PC-9 (cell line): ENCODE measurements around the gene TAF3. TPM values are rescaled to one million over a fixed set of nuclear protein-coding genes. Genes with fewer than 3 reads are reported as not detected.

Experiments
- BruUV-seq: library from RNA; stranded (reverse); fragments of 400-500 nt; replicated peaks from 2 replicates; lab custom pipeline; 2021; lab: Mats Ljungman, UMichigan
- CTCF ChIA-PET: fragments of 300-600 bp; sonication (Branson Sonifier 250); formaldehyde crosslinking; loops from one replicate; lab custom pipeline; 2022; ENCODE audit warnings: antibody characterized with exemption; lab: Charles Lee
- POLR2A ChIA-PET: fragments of 300-600 bp; sonication (Branson Sonifier 250); formaldehyde crosslinking; loops from one replicate; lab custom pipeline; 2022; ENCODE audit warnings: antibody characterized with exemption; ENCODE audit not compliant: unreplicated experiment; lab: Charles Lee
- DNase-seq, 2 experiments: peaks; one replicate each; pipeline versions ENCODE4 v3.0.0 to v3.0.0-alpha.2; 2015 to 2022; ENCODE audit warnings: mixed read lengths in 1 of 2
- H2AFZ ChIP-seq: fragments of 200-600 bp; sonication (generic); 2 replicates; pipeline ENCODE4 v1.8.1; 2017; ENCODE audit warnings: antibody characterized with exemption
- H3F3A ChIP-seq: fragments of 200-600 bp; sonication (generic); 2 replicates; pipeline ENCODE4 v1.8.1; 2017; ENCODE audit warnings: antibody characterized with exemption, mild to moderate bottlenecking, low read depth; ENCODE audit not compliant: insufficient read depth
- H3K27ac ChIP-seq: fragments of 200-600 bp; sonication (generic); 2 replicates; pipeline ENCODE4 v1.6.1; 2016; ENCODE audit warnings: mixed run types
- H3K27me3 ChIP-seq: fragments of 200-600 bp; sonication (generic); 2 replicates; pipeline ENCODE4 v1.6.1; 2016; ENCODE audit warnings: low read depth, mixed run types; ENCODE audit not compliant: insufficient read depth
- H3K36me3 ChIP-seq: fragments of 200-600 bp; sonication (generic); 2 replicates; pipeline ENCODE4 v1.6.1; 2016; ENCODE audit warnings: low read depth, mixed run types
- H3K4me1 ChIP-seq: fragments of 200-600 bp; sonication (generic); replicated peaks from 2 replicates; pipeline ENCODE4 v1.6.1; 2016; ENCODE audit warnings: mixed run types; ENCODE audit not compliant: insufficient read depth
- H3K4me2 ChIP-seq: fragments of 200-600 bp; sonication (generic); 2 replicates; pipeline ENCODE4 v1.6.1; 2017; ENCODE audit warnings: mixed run types
- H3K4me3 ChIP-seq: fragments of 200-600 bp; sonication (generic); 2 replicates; pipeline ENCODE4 v1.6.1; 2016; ENCODE audit warnings: mixed run types
- H3K79me2 ChIP-seq: fragments of 200-600 bp; sonication (generic); 2 replicates; pipeline ENCODE4 v1.6.1; 2017; ENCODE audit warnings: low read depth, mixed run types
- H3K9me2 ChIP-seq: fragments of 200-600 bp; sonication (generic); 2 replicates; pipeline ENCODE4 v1.8.1; 2017; ENCODE audit warnings: mild to moderate bottlenecking; ENCODE audit not compliant: insufficient read depth
- H3K9me3 ChIP-seq: fragments of 200-600 bp; sonication (generic); 2 replicates; pipeline ENCODE4 v1.8.1; 2016; ENCODE audit warnings: low read depth; ENCODE audit not compliant: insufficient read depth
- H4K20me1 ChIP-seq: fragments of 200-600 bp; sonication (generic); 2 replicates; pipeline ENCODE4 v1.8.1; 2017; ENCODE audit not compliant: insufficient read depth
- EZH2 ChIP-seq: fragments of 200-600 bp; sonication (generic); IDR thresholded peaks from 2 replicates; pipeline ENCODE4 v1.8.0; 2017; ENCODE audit warnings: antibody characterized with exemption, low read depth
- intact Hi-C: fragments of 100-400 bp; cut with micrococcal nuclease; formaldehyde crosslinking; loops from one replicate; pipeline ENCODE4 v1.10.0; 2022; ENCODE audit not compliant: unreplicated experiment
- total RNA-seq: library from RNA; stranded (reverse); gene quantifications from 2 replicates; pipeline ENCODE4 v1.2.3, GENCODE V29; 2021
- TF ChIP-seq, protein P1 (sequence below): fragments of 200-600 bp; sonication (generic); conservative IDR thresholded peaks from 2 replicates; pipeline ENCODE4 v1.6.1; 2017; ENCODE audit warnings: mixed run types, antibody characterized with exemption, mild to moderate bottlenecking, moderate library complexity

Gene TAF3
- total RNA-seq, 1 experiment from 2014 or later, result 7.7 TPM

DNA sequence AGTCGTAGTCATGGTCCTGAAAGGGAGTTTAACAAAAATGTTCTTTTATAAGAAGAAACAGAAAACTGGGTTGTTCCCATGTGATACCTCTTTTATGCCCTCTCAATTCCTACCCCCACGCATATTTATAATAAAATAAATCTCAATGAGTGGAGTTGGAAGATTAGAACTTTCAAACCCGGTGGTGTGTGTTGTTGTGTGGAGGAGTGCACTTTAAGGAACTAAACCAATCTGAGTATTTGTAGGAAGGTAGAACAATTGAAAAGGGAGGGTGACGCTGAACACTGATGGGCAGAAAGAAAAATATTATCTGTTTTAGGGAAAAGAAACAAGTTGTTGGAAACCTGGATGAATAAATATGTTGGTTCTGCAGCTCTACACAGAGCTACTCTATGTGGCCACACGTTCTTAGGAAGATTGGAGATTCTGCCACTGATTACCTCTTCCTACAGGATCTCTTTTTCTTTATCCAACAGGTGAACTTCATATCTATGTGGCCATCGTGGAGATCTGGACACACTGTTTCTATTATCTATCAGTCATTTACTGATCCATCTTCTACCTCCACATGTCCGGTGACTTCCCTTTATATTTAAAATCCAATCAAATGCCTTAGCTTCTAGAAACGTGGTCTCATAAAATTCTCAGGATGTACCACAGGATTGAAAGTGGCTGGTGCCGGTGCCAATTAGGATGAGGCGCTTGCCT lies 223.1 kb downstream of the TAF3 start:
- DNase-seq, result no peak
- Histone ChIP-seq H3K27ac (no peak overlapping the region), H3K4me1 (no peaks in the 10 kb centered on the region), H3K4me3 (no peak overlapping the region), H3F3A (no peaks in the 10 kb centered on the region), H3K27me3 (no peaks in the 10 kb centered on the region), H2AFZ (no peak overlapping the region), H3K9me3 (no peaks in the 10 kb centered on the region), H3K79me2 (no peaks in the 10 kb centered on the region; the same call in 1 of the 2 replicates), H3K9me2 (no peaks in the 10 kb centered on the region), H3K36me3 (no peaks in the 10 kb centered on the region), H3K4me2 (no peak overlapping the region), H4K20me1 (no peaks in the 10 kb centered on the region)
- POLR2A ChIA-PET, result no interaction called here
- intact Hi-C loops, result loop anchor here (10.0 kb wide), 1 partner anchor 1263 kb away; no protein-coding TSS in a partner anchor
- no TSS peak for BruUV-seq
- TF ChIP-seq, protein P1, sequence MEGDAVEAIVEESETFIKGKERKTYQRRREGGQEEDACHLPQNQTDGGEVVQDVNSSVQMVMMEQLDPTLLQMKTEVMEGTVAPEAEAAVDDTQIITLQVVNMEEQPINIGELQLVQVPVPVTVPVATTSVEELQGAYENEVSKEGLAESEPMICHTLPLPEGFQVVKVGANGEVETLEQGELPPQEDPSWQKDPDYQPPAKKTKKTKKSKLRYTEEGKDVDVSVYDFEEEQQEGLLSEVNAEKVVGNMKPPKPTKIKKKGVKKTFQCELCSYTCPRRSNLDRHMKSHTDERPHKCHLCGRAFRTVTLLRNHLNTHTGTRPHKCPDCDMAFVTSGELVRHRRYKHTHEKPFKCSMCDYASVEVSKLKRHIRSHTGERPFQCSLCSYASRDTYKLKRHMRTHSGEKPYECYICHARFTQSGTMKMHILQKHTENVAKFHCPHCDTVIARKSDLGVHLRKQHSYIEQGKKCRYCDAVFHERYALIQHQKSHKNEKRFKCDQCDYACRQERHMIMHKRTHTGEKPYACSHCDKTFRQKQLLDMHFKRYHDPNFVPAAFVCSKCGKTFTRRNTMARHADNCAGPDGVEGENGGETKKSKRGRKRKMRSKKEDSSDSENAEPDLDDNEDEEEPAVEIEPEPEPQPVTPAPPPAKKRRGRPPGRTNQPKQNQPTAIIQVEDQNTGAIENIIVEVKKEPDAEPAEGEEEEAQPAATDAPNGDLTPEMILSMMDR, result no peak
- TF ChIP-seq EZH2, result no peak
- CTCF ChIA-PET, result no interaction called here

DNA sequence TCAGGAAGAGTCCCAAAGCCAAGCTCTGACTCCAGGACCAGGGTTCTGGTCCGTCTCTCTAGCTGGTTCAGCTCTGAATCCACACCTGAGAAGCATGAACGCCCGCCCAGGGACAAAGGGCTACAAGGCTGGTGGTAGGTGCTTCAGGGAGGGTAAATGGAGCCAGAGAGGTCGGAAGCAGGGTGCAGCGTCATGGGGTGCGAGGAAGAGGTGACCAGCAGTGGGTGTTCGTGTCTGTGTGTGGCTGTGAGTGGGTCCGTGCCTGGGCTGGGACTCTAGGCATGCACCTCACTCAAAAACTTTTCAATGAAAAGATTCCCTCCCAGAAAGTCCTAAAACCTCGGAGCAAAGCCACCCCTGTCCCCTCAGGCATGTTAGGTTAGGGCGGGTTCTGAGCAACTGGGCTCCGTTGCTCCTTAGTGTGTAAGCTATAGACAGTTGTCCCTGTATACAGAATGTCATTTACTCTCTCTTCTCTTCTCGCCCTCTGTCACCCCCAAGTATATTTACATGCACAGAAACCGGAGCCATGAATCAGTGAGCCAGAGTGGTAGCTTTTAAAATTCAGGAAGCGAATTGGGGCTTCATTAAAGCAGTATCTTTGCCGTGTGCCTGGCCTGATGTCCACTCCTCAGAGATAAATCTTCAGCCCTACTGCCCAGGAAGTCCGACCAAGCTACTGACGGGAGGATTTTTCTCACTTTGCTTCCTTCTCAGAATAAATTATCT lies 223.9 kb downstream of the TAF3 start:
- Histone ChIP-seq H3K9me2 (no peaks in the 10 kb centered on the region), H2AFZ (no peak overlapping the region), H3K27ac (no peak overlapping the region), H3K79me2 (peaks cover 4% of the 10 kb centered on the region; the same call in 1 of the 2 replicates), H3K27me3 (no peaks in the 10 kb centered on the region), H3K4me1 (no peaks in the 10 kb centered on the region), H3K36me3 (no peaks in the 10 kb centered on the region), H3K4me2 (no peak overlapping the region), H3K4me3 (no peak overlapping the region), H3F3A (no peaks in the 10 kb centered on the region), H4K20me1 (no peaks in the 10 kb centered on the region), H3K9me3 (no peaks in the 10 kb centered on the region)
- CTCF ChIA-PET, result no interaction called here
- POLR2A ChIA-PET, result no interaction called here
- no TSS peak for BruUV-seq
- DNase-seq, result no peak
- intact Hi-C loops, result loop anchor here (10.0 kb wide), 1 partner anchor 1263 kb away; no protein-coding TSS in a partner anchor
- TF ChIP-seq, protein P1, result no peak
- no peak for TF ChIP-seq EZH2

DNA sequence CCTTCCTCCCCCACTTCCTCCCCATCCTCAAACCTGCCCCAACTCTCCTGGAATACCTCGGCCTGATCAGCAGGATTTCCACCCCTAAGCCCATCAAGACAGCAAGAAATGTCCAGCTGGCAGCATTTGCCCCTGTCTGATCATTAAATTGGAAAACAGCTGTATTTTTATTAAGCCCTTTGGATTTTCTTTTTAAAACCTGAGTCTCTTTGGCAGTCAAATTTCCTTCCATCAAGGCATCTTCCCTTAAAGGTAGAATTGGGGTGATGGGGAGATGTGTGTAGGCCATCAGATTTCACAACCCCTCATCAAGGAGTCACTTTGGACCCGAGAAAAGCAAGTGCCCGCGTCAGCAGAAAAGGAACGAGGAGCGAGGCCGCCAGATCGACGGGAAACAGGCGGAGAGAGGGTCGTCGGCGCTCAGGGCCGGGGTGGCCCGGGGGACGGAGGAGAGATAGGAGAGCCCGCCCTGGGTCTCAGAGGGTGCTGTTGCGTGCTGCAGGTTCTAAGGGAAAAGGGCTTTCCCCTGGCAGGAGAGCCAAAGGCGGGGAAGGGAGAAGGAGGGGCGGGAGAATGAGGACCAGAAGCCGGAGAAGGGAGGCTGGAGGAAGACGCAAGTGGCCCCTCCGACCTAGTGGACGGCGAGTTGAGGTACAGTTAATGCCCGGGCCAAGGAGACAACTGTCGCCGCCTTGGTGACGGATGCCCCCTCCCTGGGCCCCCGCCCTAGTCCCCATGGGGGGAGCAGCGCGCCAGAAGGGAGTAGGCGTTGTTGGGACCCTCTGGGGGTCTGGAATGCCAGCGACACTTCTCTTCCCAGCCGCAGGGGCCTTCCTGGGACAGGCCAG lies 224.6 kb downstream of the TAF3 start:
- TF ChIP-seq, protein P1, result no peak
- no peak for TF ChIP-seq EZH2
- ChIA-PET POLR2A (no interaction called here), CTCF (interaction anchor here (0.6 kb wide), 1 partner anchor 171 kb away, joined by 4 read pairs; no protein-coding TSS in a partner anchor)
- intact Hi-C loops, result loop anchor here (10.0 kb wide), 1 partner anchor 1262 kb away; no protein-coding TSS in a partner anchor
- no peak overlapping the region for H3K4me2 ChIP-seq
- no peaks in the 10 kb centered on the region for H3F3A ChIP-seq
- no peaks in the 10 kb centered on the region for H3K9me2 ChIP-seq
- H3K36me3 ChIP-seq, result no peaks in the 10 kb centered on the region
- no peaks in the 10 kb centered on the region for H4K20me1 ChIP-seq
- H2AFZ ChIP-seq, result no peak overlapping the region
- no peaks in the 10 kb centered on the region for H3K27me3 ChIP-seq
- H3K79me2 ChIP-seq, result peaks cover 7% of the 10 kb centered on the region; the same call in 1 of the 2 replicates
- no peaks in the 10 kb centered on the region for H3K9me3 ChIP-seq
- no TSS peak for BruUV-seq
- H3K27ac ChIP-seq, result no peak overlapping the region
- no peaks in the 10 kb centered on the region for H3K4me1 ChIP-seq
- no peak for DNase-seq
- H3K4me3 ChIP-seq, result no peak overlapping the region
